ENCODE data around the gene C21orf58.

C21orf58 gene

GRCh38 chr21:46352913-46353312 is 29.2 kb upstream of the C21orf58 start:
- DNase-seq (ENCODE audit: low read depth), result no peak

GRCh38 chr21:46352164-46352515 is 28.5 kb upstream of the C21orf58 start:
- no peak for DNase-seq (ENCODE audit: low read depth)

- no peak for DNase-seq (ENCODE audit: low read depth)
These were observed 27.9 kb upstream of the C21orf58 start for GRCh38 chr21:46351476-46352163.

- no peak for DNase-seq (ENCODE audit: low read depth)
These were observed 27.3 kb upstream of the C21orf58 start for GRCh38 chr21:46350981-46351380.

GRCh38 chr21:46350571-46350970 is 26.9 kb upstream of the C21orf58 start:
- DNase-seq (ENCODE audit: low read depth), result no peak

GRCh38 chr21:46349134-46349760 is 25.6 kb upstream of the C21orf58 start:
- no peak for DNase-seq (ENCODE audit: low read depth)

GRCh38 chr21:46347791-46348381 is 24.2 kb upstream of the C21orf58 start:
- DNase-seq (ENCODE audit: low read depth), result peak; percentile 17

- no peak for DNase-seq (ENCODE audit: low read depth)
These were observed 23.5 kb upstream of the C21orf58 start for GRCh38 chr21:46347203-46347550.

- no peak for DNase-seq (ENCODE audit: low read depth)
These were observed 22.9 kb upstream of the C21orf58 start for GRCh38 chr21:46346296-46347202.

- DNase-seq (ENCODE audit: low read depth), result no peak
These were observed 22.2 kb upstream of the C21orf58 start for GRCh38 chr21:46345861-46346260.

- DNase-seq (ENCODE audit: low read depth), result no peak
These were observed 20.7 kb upstream of the C21orf58 start for GRCh38 chr21:46344219-46344915.

- DNase-seq (ENCODE audit: low read depth), result no peak
These were observed 17.3 kb upstream of the C21orf58 start for GRCh38 chr21:46340998-46341397.

- DNase-seq (ENCODE audit: low read depth), result no peak
These were observed 12.9 kb upstream of the C21orf58 start for GRCh38 chr21:46336603-46337002.

GRCh38 chr21:46334351-46335140 is 10.9 kb upstream of the C21orf58 start:
- DNase-seq (ENCODE audit: low read depth), result no peak

GRCh38 chr21:46329796-46330195 is 6.1 kb upstream of the C21orf58 start:
- DNase-seq (ENCODE audit: low read depth), result no peak

- no peak for DNase-seq (ENCODE audit: low read depth)
These were observed 4.5 kb upstream of the C21orf58 start for GRCh38 chr21:46328151-46328550.

- DNase-seq (ENCODE audit: low read depth), result no peak
These were observed 4.0 kb upstream of the C21orf58 start for GRCh38 chr21:46327711-46328110.

- no peak for DNase-seq (ENCODE audit: low read depth)
These were observed 2.5 kb upstream of the C21orf58 start for GRCh38 chr21:46326110-46326703.

- no peak for DNase-seq (ENCODE audit: low read depth)
These were observed 1.6 kb upstream of the C21orf58 start for GRCh38 chr21:46325073-46325912.
